H1 (cell line): ENCODE data around the gene GSTCD. TPM values are rescaled to one million over a fixed set of nuclear protein-coding genes. Genes with fewer than 3 reads are reported as not detected.

Experiments used
- ASH2L ChIP-seq: fragments of 200-600, 300-600 bp; sonication (generic); IDR thresholded peaks from one replicate; pipeline ENCODE4 v1.7.1; 2017; ENCODE audit warnings: low read length
- BACH1 ChIP-seq: IDR thresholded peaks from 2 replicates; pipeline ENCODE4 v1.6.1; 2012; ENCODE audit warnings: low read length, improper control_type of control experiment
- CHD1 ChIP-seq: IDR thresholded peaks from 2 replicates; pipeline ENCODE4 v1.6.1; 2012; ENCODE audit warnings: low read depth, low read length, improper control_type of control experiment
- CHD2 ChIP-seq: IDR thresholded peaks from 2 replicates; pipeline ENCODE4 v1.6.1; 2012; ENCODE audit warnings: low read length, improper control_type of control experiment
- E2F6 ChIP-seq: IDR thresholded peaks from 2 replicates; pipeline ENCODE4 v1.6.1; 2012; ENCODE audit warnings: inconsistent platforms
- EZH2 ChIP-seq: fragments of 200-600 bp; sonication (generic); IDR thresholded peaks from 2 replicates; pipeline ENCODE4 v1.7.1; 2012; ENCODE audit warnings: low read depth, mild to moderate bottlenecking, moderate library complexity, low read length, inconsistent platforms; ENCODE audit not compliant: severe bottlenecking
- HDAC6 ChIP-seq: IDR thresholded peaks from one replicate; pipeline ENCODE4 v1.7.1; 2012; ENCODE audit warnings: low read depth, mild to moderate bottlenecking, inconsistent platforms, low read length, moderate library complexity
- KDM4A ChIP-seq: IDR thresholded peaks from one replicate; pipeline ENCODE4 v1.7.1; 2012; ENCODE audit warnings: low read depth, mild to moderate bottlenecking, moderate library complexity, low read length, inconsistent platforms; ENCODE audit not compliant: severe bottlenecking
- NANOG ChIP-seq: IDR thresholded peaks from 2 replicates; pipeline ENCODE4 v1.6.1; 2011; ENCODE audit warnings: low read length, low read depth, mild to moderate bottlenecking, inconsistent platforms; ENCODE audit not compliant: insufficient read depth, poor library complexity, severe bottlenecking
- RBBP5 ChIP-seq: IDR thresholded peaks from 2 replicates; pipeline ENCODE4 v1.7.1; 2012; ENCODE audit warnings: low read depth, mild to moderate bottlenecking, inconsistent platforms, low read length, moderate library complexity, borderline replicate concordance
- SP4 ChIP-seq: IDR thresholded peaks from 2 replicates; pipeline ENCODE4 v1.6.1; 2012; ENCODE audit warnings: low read length, inconsistent platforms
- YY1 ChIP-seq: IDR thresholded peaks from 2 replicates; pipeline ENCODE4 v1.6.1; 2011; ENCODE audit warnings: low read depth, mild to moderate bottlenecking, low read length
- ZNF274 ChIP-seq: IDR thresholded peaks from 2 replicates; pipeline ENCODE4 v1.7.0; 2012; ENCODE audit warnings: low read length, borderline replicate concordance; ENCODE audit errors: extremely low read depth
- polyA plus RNA-seq, 7 experiments: library from polyadenylated mRNA; depleted of rRNA in 3 of 7; stranded (reverse) in 5 of 7; unstranded in 2 of 7; fragments of >200 nt in 5 of 7; fragments of 200-250 nt in 2 of 7; gene quantifications; 1 replicate in 5 of 7; 2 replicates in 1 of 7; 4 replicates in 1 of 7; pipeline versions ENCODE4 v1.2.1 to v1.2.3, GENCODE V29; 2011 to 2013; ENCODE audit warnings: missing spikeins in 2 of 7, mixed read lengths in 2 of 7
- total RNA-seq: library from RNA; stranded (reverse); fragmentation: NEBNext Ultra II Directional; extraction: Animal tissue kit (Norgen Biotek cat#: 25700); gene quantifications from 2 replicates; pipeline ENCODE4 v1.2.1, GENCODE V29; 2021

Gene GSTCD
- total and polyA plus RNA-seq, 2 of the 8 experiments (the other 6 are each of a cell fraction or from before 2014, with no cell fraction given), result 8.5 to 24.6 TPM

DNA sequence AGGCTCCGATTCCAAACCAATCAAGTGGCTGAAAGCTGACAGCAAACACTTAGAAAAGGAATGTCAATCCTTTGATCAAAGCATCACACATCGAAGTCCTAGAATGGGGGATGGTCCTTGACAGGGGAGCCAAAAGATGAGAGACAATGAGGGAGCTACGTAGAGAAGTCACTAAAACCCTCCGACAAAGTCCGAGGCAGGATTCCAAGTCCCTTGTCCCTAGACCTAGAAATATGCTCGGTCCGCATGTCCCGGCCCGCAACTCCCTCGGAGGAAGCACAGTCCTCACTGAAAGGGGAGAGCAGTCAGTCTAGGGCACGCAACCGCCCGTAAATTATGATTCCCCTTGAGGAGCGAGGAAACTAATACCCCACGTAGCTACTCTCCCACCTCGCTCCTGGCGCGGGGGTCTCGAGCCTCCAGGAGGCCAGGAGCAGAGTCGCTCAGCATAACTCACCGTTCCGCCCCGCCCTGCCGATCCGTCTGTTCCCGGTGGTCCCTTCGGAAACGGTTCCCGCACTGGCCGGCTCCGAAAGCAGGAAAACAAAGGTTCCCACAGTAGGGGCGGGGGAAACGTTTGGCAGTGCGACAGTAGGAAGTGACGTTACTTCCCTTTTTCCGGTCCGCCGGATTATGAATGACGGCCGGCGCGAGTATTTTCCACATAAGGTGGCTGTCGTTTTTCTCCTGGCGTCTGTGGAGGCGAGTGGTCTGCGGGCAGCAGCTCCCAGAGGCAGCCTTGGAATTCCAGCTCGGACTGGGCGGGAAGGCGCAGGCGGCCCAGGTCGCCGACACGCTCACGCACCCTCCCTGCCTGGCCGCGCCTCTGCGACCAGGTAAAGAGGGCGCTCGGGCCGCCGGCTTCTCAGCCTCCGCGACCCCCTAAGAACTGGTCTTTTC is at the start of gene GSTCD, which contains the start of gene INTS12 (continued):
- TF ChIP-seq HDAC6 (no peak), EZH2 (no peak), ZNF274 (no peak), ASH2L (peak; percentile 99), NANOG (no peak), YY1 (peak; percentile 66; the same call in 1 of the 2 replicates), E2F6 (peak; percentile 37; the same call in 1 of the 2 replicates), CHD2 (peak; percentile 71), RBBP5 (peak; percentile 93; the same call in 1 of the 2 replicates), KDM4A (peak; percentile 86), BACH1 (no peak), SP4 (peak; percentile 90), CHD1 (no peak)
